MCF 10A (cell line): ENCODE measurements around the gene EHMT2. TPM values are rescaled to one million over a fixed set of nuclear protein-coding genes. Genes with fewer than 3 reads are reported as not detected.
A peak's percentile ranks its signal among the peaks of the same experiment; 100 is the strongest.

ENCODE experiments used
- BruUV-seq: library from RNA; stranded (reverse); fragments of 400-500 nt; replicated peaks from 2 replicates; lab custom pipeline; 2021; lab: Mats Ljungman, UMichigan
- CTCF ChIA-PET: fragments of 300-600 bp; sonication (Branson Sonifier 250); formaldehyde crosslinking; extraction: SDS; loops from one replicate; lab custom pipeline; 2021; ENCODE audit warnings: antibody characterized with exemption, inconsistent platforms; lab: Yijun Ruan, JAX
- POLR2A ChIA-PET: fragments of 300-600, 350-650 bp; sonication (Branson Sonifier 250); formaldehyde crosslinking; extraction: SDS; loops from one replicate; lab custom pipeline; 2020; ENCODE audit warnings: antibody characterized with exemption, inconsistent platforms; lab: Yijun Ruan, JAX
- DNase-seq: peaks from one replicate; pipeline ENCODE4 v3.0.0-alpha.2; 2018; ENCODE audit not compliant: unreplicated experiment
- H3K27ac Mint-ChIP-seq: one replicate; pipeline ENCODE4 v1.8.0; 2022; ENCODE audit warnings: mild to moderate bottlenecking, low read depth, mixed read lengths; ENCODE audit not compliant: unreplicated experiment
- H3K27me3 Mint-ChIP-seq: one replicate; pipeline ENCODE4 v1.8.0; 2022; ENCODE audit warnings: mixed read lengths; ENCODE audit not compliant: insufficient read depth, unreplicated experiment
- H3K36me3 Mint-ChIP-seq: one replicate; pipeline ENCODE4 v1.8.0; 2022; ENCODE audit warnings: mild to moderate bottlenecking, moderate library complexity, mixed read lengths; ENCODE audit not compliant: insufficient read depth, unreplicated experiment
- H3K4me1 Mint-ChIP-seq: one replicate; pipeline ENCODE4 v1.8.0; 2022; ENCODE audit warnings: mixed read lengths; ENCODE audit not compliant: insufficient read depth, unreplicated experiment
- H3K4me3 Mint-ChIP-seq: one replicate; pipeline ENCODE4 v1.8.0; 2022; ENCODE audit warnings: mild to moderate bottlenecking, moderate library complexity, mixed read lengths; ENCODE audit not compliant: unreplicated experiment
- H3K9me3 Mint-ChIP-seq: one replicate; pipeline ENCODE4 v1.8.0; 2022; ENCODE audit warnings: mixed read lengths; ENCODE audit not compliant: unreplicated experiment
- CTCF ChIP-seq: fragments of 200-600 bp; IDR thresholded peaks from one replicate; pipeline ENCODE4 v1.8.0; 2022; ENCODE audit warnings: antibody characterized with exemption, mild to moderate bottlenecking; ENCODE audit not compliant: unreplicated experiment
- intact Hi-C: fragments of 100-400 bp; cut with micrococcal nuclease; formaldehyde crosslinking; loops from 2 replicates; pipeline ENCODE4 v1.14.1; 2022
- total RNA-seq: library from RNA; stranded (reverse); gene quantifications from 2 replicates; pipeline ENCODE4 v1.2.3, GENCODE V29; 2022

EHMT2 gene
- total RNA-seq, 1 experiment from 2014 or later = 20.2 TPM

GRCh38 chr6:31881136-31881859 lies 16.2 kb downstream of the EHMT2 start:
- Mint-ChIP-seq H3K9me3 (no peaks in the 10 kb centered on the region), H3K4me3 (no peak overlapping the region), H3K27me3 (no peaks in the 10 kb centered on the region), H3K4me1 (no peaks in the 10 kb centered on the region), H3K36me3 (peaks cover 58% of the 10 kb centered on the region), H3K27ac (no peak overlapping the region)
- intact Hi-C loops = no loop called here
- CTCF ChIA-PET = interaction anchor here (0.6 kb wide), 1 partner anchor 194 kb away, joined by 3 read pairs; no protein-coding TSS in a partner anchor
- TF ChIP-seq CTCF = no peak
- DNase-seq = no peak
- BruUV-seq = no TSS peak
- POLR2A ChIA-PET = interaction anchor here (0.6 to 1.3 kb wide), 5 partner anchors 9 to 102 kb away, joined by 3 to 5 read pairs (median 3); partner anchors contain the start of genes HSPA1B, NEU1 and ZBTB12

GRCh38 chr6:31880616-31881015 lies 16.9 kb downstream of the EHMT2 start:
- BruUV-seq = no TSS peak
- ChIA-PET POLR2A (interaction anchor here (1.0 to 1.3 kb wide), 3 partner anchors 9 to 21 kb away, joined by 3 to 5 read pairs (median 3); partner anchors contain the start of genes NEU1 and ZBTB12), CTCF (interaction anchor here (0.6 to 1.0 kb wide), 2 partner anchors 9 to 14 kb away, joined by 6 read pairs; no protein-coding TSS in a partner anchor)
- DNase-seq = no peak
- no peak for TF ChIP-seq CTCF
- H3K4me1 Mint-ChIP-seq = no peaks in the 10 kb centered on the region
- no peaks in the 10 kb centered on the region for H3K27me3 Mint-ChIP-seq
- H3K27ac Mint-ChIP-seq = no peak overlapping the region
- no peaks in the 10 kb centered on the region for H3K9me3 Mint-ChIP-seq
- H3K36me3 Mint-ChIP-seq = peaks cover 54% of the 10 kb centered on the region
- no peak overlapping the region for H3K4me3 Mint-ChIP-seq
- intact Hi-C loops = no loop called here

- H3K36me3 Mint-ChIP-seq = peaks cover 47% of the 10 kb centered on the region
- no peaks in the 10 kb centered on the region for H3K27me3 Mint-ChIP-seq
- DNase-seq = no peak
- POLR2A ChIA-PET = interaction anchor here (1.0 kb wide), 1 partner anchor 17 kb away, joined by 3 read pairs; the partner anchor contains the start of gene NEU1
- TSS peak; percentile 62 for BruUV-seq
- TF ChIP-seq CTCF = no peak
- intact Hi-C loops = no loop called here
- CTCF ChIA-PET = interaction anchor here (0.6 to 1.0 kb wide), 3 partner anchors 10 to 17 kb away, joined by 3 to 6 read pairs (median 6); partner anchors contain the start of gene EHMT2
- H3K4me3 Mint-ChIP-seq = no peak overlapping the region
- H3K4me1 Mint-ChIP-seq = no peaks in the 10 kb centered on the region
- H3K27ac Mint-ChIP-seq = no peak overlapping the region
- no peaks in the 10 kb centered on the region for H3K9me3 Mint-ChIP-seq
Measured at GRCh38 chr6:31879901-31880300, 17.6 kb downstream of the EHMT2 start.

GRCh38 chr6:31879143-31879542 lies 18.4 kb downstream of the EHMT2 start:
- intact Hi-C loops = no loop called here

More at GRCh38 chr6:31879143-31879542, 18.4 kb downstream of the EHMT2 start:
- TF ChIP-seq CTCF = no peak
- Mint-ChIP-seq H3K27me3 (no peaks in the 10 kb centered on the region), H3K27ac (no peak overlapping the region), H3K36me3 (peaks cover 41% of the 10 kb centered on the region), H3K9me3 (no peaks in the 10 kb centered on the region), H3K4me1 (no peaks in the 10 kb centered on the region), H3K4me3 (no peak overlapping the region)
- no peak for DNase-seq
- no TSS peak for BruUV-seq
- ChIA-PET CTCF (no interaction called here), POLR2A (no interaction called here)
